ENCODE results near the gene ZNF335.
"Not testable (repeated sequence)": the region's sequence is repeated elsewhere in the genome, so short reads cannot be mapped to it uniquely, and the experiment has no call there.

Gene ZNF335

DNA sequence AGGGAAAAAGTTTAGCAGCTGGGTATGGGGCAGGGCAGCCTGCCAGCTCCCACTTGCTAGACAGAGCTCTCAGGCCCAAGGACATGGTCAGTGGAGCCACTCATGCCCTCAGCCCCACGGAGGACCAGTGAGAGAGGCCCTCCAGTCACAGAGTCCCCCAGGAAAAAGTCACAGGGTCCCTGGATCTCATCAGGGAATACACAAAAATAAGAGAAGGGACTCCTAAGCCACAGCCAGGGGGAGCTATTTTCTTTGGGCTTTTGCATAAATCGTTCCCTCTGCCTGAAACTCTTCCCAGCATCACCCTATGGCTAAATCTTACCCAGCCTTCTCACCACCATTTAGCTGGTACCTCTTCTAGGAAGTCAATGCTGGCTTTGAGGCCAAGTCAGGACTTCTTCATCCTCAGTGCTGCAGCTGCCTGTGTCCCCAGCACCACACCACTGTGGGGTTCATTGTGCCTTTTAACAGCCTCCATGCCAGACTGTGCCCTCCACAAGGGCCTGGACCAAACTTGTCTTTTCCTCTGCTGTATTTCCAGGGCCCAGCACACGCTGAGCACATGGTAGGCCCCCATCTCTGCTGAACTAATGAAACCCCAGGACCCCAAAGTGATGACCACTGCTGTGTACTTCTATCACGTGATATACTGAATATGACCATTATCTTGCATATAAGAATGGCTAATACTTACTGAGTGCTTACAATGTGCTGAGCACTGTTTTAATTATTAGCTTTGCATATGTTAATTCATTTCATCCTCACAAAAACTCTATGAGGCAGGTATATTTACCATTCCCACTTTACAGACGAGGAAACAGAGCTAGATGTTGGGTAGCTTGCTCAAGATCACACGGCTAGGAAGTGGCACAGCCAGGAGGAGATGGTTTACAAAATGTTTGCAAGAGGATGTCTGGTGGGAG, 2.0 kb downstream of the ZNF335 start:
- peak; percentile 26 for DNase-seq (ENCODE audit: low spot score)

DNA sequence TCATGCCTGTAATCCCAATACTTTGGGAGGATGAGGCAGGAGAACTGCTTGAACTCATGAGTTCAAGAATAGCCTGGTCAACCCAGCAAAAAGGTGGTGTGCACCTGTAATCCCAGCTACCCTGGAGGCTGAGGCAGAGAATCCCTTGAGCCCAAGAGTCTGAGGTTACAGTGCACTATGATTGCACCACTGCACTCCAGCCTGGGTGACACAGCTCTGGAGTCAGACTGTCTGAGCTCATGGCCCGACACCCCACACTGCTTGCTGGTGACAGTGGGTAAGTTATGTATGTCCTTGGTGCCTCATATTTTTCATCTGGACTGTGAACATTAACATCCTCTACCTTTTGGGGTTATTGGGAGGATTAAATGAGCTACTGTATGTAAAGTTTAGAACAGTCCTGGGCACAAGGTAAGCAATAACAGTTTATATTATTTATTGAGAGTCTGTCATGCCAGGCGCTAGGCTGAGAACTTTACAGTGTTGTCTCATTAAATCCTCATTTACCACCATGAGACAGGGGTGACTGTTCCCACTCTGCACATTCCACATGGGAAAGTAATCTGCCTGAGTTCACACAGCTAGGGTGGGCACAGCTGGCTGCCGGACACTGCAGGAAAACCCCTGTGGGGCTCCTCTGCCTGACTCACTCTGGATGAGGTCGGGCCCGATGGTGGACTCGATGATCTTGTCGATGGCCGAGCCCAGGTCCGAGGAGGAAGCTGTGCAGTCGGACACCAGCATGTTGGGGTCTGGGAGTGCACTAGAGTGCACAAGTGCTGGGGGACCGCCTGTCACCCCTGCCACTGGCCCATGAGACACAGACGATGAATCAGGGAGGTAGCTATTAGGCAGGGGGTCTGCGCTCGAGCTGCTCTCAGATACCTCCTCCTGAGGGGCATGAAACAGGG, 2.9 kb downstream of the ZNF335 start:
- DNase-seq (ENCODE audit: low spot score): no peak

DNA sequence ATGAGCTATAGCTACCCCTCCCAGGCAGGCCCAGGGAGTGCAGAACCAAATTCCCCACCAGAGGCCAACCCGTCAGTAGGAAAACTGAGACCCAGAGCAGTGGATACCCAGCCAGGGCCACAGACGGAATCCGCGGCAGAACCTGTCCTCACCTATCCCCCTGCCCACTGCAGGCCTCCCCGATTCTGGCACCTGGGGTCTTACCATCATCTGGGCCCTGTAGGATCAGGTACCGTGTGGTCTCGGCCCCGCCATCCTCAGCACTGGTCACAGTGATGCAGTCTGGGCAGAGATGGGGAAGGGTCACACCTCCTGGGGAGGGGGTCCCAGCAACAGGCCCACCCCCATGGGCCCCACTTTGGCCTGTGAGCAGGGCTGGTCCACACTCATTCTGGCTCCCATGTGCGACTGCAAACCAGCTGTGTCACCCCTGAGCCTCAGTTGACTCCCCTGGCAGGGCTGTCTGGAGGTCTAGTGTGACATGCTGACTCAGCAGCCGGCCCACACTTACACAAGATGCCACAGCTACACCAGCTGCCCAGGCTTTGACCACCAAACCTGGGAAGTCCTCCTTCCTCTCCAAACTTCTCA, 3.8 kb downstream of the ZNF335 start:
- no peak for DNase-seq (ENCODE audit: low spot score)

DNA sequence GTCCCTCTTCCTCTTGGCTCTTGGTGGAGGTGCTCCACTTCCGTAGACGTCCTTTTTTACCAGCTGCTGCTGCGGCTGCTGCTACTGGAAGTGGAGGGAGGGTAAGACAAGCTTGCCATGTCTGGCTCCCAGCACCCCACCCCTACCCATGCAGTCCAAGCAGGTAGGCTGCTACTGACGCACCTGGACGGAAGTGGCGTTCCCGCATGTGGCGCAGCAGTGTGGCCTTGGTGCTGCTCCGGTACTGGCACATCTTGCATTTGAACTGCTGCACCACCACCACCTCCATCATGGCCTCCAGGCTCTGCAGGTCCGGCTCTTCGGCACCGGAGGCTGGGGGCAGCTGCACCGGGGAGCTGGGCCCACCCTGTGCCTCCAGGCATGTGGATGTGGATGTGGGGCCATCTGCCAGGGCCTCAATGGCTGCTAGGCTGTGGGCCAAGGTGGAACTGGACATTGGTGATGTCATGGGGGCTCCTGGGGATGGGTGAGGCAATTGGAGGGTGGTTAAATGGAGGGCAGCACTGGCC, 4.4 kb downstream of the ZNF335 start:
- DNase-seq (ENCODE audit: low spot score): no peak

DNA sequence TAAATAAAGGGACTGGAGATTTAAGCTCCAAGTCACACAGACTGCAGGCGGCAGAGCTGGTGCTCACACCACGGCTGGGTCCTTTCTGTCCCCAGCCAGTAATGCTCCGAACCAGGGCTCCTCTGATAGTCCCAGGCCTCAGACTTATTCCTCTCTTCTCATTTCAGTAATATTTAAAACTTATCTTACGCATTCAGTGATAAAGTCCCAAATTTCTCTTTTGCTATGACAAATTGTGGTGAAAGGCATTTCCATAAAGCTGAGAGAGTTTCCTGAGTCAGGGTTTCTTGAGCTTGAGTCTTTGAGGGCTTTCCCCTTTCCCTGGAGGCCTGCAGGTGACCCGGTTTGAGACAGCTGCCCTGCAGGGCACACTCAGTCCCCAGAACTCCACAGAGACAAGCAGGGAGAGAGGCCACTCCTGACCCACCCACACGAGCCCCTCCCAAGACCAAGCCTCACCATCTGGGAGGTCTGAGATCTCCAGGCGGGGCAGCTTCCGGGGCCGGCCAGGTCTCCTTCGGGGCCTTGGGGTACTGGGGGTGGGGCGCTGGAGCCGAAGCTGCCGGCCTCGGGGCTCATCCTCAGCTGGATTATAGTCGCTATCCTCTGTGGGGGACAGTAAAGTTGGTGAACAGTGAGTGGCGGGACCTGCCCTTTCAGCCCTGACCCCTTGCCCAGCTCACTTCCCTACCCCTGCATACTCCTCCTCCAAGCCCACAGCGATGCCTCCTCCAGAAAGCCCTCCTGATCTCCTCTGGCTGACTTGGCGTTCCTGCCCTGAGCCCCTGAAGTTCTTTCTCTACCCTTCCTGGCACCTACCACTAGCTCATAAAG, 6.6 kb downstream of the ZNF335 start:
- DNase-seq (ENCODE audit: low spot score): no peak

DNA sequence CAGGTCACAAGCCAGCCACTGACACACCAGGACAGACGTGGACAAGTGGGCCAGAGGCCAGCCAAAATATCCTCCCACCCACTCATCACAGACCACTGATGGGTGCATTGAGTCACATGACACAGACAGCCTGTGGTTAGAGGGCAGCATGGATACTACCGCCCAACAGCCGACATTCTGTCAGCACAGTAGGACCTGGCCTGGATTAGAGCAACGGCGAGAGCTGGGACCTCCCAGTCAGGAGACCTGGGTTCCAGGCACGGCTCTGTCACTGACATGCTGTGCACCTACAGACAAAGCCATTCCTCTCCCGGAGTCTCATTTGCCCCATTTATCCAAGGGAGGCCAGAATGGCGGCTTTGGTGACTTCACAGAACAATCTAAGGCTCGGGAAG, 8.0 kb downstream of the ZNF335 start:
- DNase-seq (ENCODE audit: low spot score): no peak

DNA sequence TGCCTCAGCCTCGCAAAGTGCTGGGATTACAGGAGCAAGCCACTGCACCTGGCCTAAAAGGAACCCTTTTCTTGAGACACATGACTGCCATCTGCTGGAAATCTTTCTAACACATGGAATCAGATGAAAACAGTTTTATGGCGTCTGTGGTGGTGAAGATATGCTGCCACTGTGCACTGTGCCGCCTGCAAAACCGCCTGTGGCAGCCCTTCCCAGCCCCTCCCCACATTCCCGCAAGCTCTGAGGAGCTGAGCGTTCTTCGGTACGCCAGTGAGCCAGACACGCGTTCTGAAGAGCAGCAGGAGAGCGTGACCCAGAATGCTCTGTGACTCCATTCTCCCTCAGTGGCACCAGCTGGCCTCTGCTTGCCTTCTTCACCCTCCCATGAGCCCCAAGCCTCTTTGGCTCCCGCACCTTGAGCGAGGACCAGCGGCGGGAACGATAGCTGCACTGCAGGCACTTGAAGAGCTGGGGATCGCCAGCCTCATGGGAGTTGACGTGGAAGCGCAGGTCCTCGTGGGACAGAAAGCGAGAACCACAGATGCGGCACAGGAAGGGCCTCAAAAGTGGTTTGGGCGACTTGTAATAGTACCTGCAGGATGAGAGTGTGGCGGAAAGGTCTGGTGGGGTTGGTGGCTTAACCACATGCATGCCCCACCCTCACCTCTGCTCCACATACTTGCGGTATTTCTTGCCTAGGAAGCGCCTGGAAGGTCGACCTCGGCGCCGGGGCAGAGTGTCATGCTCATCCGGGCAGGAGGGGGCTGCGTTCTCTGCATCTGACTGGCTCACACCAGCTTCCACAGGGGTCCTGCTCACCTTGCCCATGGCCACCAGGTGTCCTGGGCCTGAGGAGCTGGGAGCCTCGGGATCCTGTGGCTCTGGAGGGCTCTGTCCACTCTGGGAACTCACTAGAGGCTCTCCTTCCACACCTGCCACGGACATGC, 8.7 kb downstream of the ZNF335 start:
- peak; percentile 35 for DNase-seq (ENCODE audit: low spot score)

DNA sequence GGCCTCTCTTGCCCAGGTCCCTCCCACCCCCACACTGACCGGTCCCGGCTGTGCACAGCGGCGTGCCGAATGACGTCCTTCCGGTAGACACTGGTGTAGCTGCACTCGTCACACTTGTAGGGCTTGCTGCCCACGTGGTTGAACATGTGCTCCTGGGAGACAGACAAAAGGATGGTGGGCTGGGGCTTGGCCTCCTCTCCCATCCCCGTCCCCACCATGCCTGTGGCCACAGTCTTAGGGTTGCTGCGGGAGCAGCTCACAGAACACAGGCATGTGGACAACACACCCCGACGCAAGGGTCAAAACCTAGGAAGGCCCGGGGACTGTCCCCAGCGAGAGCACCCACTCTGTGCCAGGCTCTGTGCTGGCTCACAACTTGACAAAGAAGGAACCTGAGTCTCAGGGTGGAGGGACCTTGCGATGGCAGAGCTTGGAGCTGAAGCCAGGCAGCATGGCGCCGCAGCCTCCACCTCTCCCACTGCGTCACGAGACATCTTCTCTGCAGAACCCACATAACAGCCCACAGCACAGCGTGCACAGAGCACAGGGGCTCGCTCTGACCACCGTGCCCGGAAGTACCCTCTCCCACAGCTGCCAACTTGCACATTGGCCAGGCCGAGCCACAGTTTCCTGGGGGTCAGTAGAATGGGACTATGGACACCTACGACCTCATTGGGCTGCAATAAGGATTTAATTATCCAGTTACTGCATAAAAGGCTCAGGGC, 9.8 kb downstream of the ZNF335 start:
- DNase-seq (ENCODE audit: low spot score): no peak

DNA sequence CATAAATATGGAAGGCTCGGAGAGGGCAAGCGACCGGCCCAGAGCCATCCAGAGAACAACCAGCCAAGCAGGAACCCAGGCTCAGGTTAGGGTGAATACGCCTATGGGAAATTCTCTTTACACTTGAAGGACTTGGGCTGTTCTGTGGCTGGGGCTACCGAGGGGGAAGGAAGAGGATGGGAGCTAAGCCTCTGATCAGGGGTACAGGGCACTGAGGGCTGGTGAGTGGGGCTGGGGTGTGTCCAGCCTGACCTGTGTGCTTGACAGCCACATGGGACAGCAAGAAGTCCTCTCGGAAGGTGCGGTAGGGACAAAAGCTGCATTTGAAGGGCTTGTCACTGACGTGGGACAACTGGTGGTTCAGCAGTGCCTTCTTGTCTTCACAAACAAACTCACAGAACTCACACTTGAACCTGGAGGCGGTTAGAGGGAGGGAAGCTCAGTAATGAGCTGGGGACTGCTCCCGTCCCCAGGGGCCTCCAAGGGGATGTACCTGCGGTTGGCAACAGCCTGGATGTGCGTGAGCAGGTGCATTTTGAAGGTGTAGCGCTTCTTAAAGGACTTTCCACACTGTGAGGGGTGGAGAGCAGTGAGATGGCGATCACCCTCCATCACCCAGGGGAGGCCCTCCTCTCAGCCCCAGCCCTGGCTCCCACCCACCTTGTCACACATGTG, 11.9 kb downstream of the ZNF335 start:
- DNase-seq (ENCODE audit: low spot score): no peak

DNA sequence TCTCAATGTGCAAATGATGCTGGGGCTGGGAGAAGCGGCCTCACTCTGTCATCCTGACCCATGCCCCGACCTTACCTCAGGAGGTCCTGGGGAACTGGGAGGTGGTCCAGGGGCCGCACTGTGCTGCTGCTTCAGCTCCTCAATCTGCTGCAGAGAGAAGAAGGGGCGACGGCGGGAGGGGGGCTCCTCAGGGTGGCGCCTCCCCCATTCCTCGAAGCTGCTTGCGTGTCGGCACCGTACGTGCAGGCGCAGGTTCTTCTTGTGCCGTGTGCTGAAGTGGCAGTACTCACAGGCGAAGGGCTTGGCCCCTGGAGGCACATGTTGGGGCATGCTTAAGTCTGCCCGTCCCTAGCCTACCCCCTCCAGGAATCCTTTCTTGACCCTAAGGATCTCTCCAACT, 12.9 kb downstream of the ZNF335 start:
- DNase-seq (ENCODE audit: low spot score): no peak

DNA sequence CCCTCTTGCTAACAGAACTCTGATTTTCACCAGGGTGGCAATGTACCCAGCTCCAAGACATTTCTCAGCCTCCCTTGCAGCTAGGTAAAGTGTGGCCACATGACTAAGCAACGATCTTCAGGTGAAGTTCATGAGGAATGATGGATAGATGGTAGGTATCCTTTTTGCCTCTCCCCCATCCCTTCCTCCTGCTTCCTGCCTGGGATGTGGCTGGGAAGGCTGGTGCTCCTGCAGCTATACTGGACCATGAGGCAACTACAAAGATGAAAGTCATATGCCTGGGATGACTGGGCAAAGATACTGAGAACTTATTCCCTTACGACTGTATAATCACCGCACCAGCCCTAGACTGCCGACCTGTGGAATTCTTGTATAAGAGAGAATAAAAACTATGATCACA, 13.4 kb downstream of the ZNF335 start:
- no peak for DNase-seq (ENCODE audit: low spot score)

DNA sequence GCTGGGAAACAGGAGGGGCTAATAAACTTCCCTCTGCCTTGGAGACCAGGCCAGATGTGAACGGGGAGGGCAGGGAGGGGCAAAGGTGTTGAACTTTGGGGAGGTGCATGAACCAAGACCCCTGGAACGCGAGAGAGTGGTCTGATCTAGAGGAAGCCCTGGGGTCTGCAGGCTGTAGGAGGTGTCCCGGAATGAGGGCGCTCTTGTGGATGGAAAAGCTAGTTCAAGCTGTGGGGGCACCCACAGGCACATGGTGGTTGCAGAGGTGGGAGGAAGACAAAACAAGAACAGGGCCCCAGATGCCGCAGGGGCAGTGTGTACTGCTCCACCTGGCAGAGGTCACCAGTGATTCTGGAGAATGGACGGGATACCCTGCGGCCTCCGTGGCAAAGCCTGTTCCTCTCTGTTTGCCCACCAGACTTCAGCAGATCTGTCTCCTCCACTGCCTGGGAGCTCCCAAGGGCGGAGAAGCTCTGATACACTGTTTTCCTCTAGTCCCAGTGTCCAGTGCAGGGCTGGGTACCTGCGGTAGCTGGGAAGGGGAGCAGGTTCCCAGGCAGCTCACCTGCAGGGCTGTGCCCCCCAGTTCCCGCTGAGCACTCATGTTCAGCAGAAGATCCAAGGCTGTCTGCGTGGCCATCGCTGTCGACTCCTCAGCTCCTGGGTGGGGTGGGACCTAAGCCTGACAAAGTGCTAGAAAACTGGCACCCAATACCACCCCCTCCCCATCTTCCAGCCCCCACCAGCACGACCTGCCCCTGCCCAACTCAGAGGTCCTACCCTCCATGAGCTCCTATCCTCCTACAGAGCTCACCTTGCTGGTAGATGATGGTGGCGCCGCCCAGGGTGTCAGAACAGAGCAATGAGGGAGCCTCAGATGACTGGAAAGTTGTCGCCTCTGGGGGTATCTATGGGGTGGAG, 14.7 kb downstream of the ZNF335 start:
- no peak for DNase-seq (ENCODE audit: low spot score)

DNA sequence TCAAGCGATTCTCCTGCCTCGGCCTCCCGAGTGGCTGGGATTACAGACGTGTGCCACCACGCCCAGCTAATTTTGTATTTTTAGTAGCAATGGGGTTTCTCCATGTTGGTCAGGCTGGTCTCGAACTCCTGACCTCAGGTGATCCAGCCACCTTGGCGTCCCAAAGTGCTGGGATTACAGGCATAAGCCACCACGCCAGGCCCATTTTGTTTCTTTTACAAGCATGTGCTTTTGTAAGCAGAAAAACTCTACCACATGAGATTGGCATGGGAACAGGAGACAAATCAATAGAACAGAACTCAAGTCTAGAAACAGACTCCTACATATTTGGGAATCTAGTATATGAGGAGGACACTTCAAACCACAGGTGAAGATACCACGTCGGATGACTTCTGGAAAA, 15.7 kb downstream of the ZNF335 start:
- not testable (repeated sequence) for DNase-seq (ENCODE audit: low spot score)

DNA sequence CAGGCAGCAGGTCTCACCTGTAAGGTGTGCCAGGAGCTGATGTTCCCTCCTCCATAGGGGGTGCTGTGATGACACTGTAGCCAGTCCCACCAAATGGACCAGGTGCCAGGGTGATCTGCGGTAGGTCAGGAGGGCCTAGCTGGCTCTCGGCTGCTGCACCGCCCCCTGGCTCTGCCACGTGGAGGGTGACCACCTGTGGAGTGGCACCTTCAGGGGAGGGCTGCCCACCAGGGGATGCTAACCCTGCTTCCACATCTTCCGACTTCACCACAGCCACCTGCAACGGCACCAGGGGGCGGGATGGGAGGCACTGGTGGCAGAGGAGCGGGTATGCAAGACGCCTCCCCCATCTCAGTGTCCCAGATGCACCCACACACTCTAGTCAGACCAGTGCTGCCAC, 18.3 kb downstream of the ZNF335 start:
- no peak for DNase-seq (ENCODE audit: low spot score)

DNA sequence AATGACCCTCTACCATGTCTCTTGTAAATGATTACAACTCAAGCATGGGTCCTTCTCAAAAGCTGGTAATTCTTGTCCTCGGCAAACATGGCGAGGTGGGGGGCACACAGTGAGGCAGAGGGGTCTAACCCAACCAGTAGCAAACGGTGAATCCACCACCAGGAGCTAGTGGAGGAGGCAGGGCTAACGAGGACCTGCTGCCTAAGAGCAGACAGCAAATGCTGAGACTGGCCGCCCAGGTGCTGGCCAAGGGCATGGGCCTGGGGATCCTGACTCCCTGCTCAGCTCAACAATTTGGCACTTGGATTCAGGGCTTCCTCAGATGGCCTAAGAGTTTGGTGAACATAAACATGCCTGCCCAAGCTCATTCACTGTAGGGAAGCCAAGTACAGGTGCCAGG, 19.1 kb downstream of the ZNF335 start:
- DNase-seq (ENCODE audit: low spot score): no peak

DNA sequence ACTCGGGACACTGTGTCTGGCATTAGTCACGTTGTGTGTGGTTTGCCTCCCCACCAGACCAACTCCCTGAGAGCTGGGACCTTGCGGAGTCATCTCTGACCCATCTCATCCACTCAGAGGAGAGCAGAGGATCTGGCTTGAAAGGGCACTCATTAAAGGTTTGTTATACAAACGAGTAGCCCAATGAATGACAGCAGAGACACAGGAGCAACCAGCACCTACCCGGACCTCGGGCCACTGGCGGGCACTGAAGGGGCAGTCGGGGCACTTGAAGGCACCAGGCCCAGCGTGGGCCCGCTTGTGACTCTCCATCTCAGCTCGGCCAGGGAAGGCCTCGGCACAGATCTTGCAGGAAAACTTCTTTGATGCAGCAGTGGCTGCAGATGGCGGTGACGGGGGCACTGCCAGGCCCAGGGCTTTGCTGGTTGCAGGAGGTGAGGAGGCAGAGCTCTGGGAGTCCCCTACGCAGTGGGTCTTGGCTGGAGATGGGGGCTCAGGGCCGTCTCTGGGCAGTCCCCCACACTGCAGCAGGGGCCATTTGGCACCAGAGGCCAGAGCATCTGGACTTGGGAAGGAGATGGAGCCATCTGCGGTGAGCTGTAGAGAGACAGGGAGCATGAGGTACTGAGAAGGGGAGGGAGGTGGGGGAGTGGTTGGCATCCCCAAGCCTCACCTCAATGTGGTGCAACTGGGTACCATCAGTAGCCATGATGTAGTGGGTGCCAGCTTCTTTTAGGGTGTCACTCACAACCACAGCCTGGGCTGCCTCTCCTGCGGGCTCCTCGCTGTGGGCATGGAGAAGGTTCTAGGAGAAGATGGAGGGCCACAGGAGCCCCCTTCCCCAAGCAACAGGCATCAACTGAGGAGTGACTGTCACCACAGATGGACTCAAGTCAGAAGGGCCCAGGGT, 19.8 kb downstream of the ZNF335 start:
- DNase-seq (ENCODE audit: low spot score): no peak

DNA sequence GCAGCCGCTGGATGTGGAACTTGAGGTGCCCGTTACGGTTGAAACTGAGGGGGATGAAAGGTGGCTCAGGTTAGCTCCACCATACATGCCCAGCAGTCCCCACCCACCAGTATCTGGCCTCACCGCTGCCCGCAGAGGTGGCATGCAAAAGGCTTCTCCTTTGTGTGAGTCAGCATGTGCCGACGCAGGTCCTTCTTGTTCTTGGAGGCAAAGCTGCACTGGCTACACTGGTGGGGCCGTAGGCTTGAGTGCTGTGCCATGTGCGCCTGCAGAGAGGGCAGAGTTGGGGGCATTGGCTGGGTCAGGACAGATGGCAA, 21.7 kb downstream of the ZNF335 start:
- no peak for DNase-seq (ENCODE audit: low spot score)

All from CD4-positive, alpha-beta T cell treated with Interleukin-15 for 4 hours (primary cell).